A673 (cell line): ENCODE data around the gene ZNF277. TPM values are rescaled to one million over a fixed set of nuclear protein-coding genes. Genes with fewer than 3 reads are reported as not detected.
A peak's percentile ranks its signal among the peaks of the same experiment; 100 is the strongest.

Experiments used
- BruUV-seq: library from RNA; stranded (reverse); fragments of 400-500 nt; replicated peaks from 2 replicates; lab custom pipeline; 2021; lab: Mats Ljungman, UMichigan
- CTCF ChIA-PET: fragments of 300-600 bp; sonication (Branson Sonifier 250); formaldehyde crosslinking; loops from one replicate; lab custom pipeline; 2022; ENCODE audit warnings: antibody characterized with exemption; lab: Charles Lee
- POLR2A ChIA-PET: fragments of 300-600 bp; sonication (Branson Sonifier 250); formaldehyde crosslinking; loops from one replicate; lab custom pipeline; 2022; ENCODE audit warnings: antibody characterized with exemption; ENCODE audit not compliant: low non-redundant PET; lab: Charles Lee
- DNase-seq: peaks from one replicate; pipeline ENCODE4 v3.0.0-alpha.2; 2015; ENCODE audit warnings: low spot score
- H3K27ac ChIP-seq: fragments of 200-600 bp; sonication (generic); 2 replicates; pipeline ENCODE4 v1.5.1; 2016; ENCODE audit warnings: mixed run types, low read depth, mild to moderate bottlenecking, mixed read lengths, antibody characterized with exemption, low read length; ENCODE audit not compliant: poor library complexity, severe bottlenecking
- H3K27me3 ChIP-seq: fragments of 200-600 bp; sonication (generic); replicated peaks from 2 replicates; pipeline ENCODE4 v1.6.1; 2017; ENCODE audit warnings: mixed run types, low read depth, mild to moderate bottlenecking, mixed read lengths, antibody characterized with exemption, low read length; ENCODE audit not compliant: insufficient read depth, poor library complexity
- H3K36me3 ChIP-seq: fragments of 200-600 bp; sonication (generic); 2 replicates; pipeline ENCODE4 v1.6.1; 2016; ENCODE audit warnings: mixed run types, mild to moderate bottlenecking, mixed read lengths, antibody characterized with exemption, low read length; ENCODE audit not compliant: insufficient read depth, poor library complexity, severe bottlenecking
- H3K4me1 ChIP-seq: fragments of 200-600 bp; sonication (generic); 2 replicates; pipeline ENCODE4 v1.6.1; 2017; ENCODE audit warnings: mixed run types, mild to moderate bottlenecking, mixed read lengths, antibody characterized with exemption, low read length; ENCODE audit not compliant: insufficient read depth, poor library complexity, severe bottlenecking
- H3K4me3 ChIP-seq: fragments of 200-600 bp; sonication (generic); 2 replicates; pipeline ENCODE4 v1.5.1; 2016; ENCODE audit warnings: low read depth, mixed run types, mild to moderate bottlenecking, mixed read lengths, low read length; ENCODE audit not compliant: poor library complexity, severe bottlenecking
- H3K9me3 ChIP-seq: fragments of 200-600 bp; sonication (generic); 2 replicates; pipeline ENCODE4 v1.6.1; 2016; ENCODE audit warnings: mixed run types, low read depth, mild to moderate bottlenecking, mixed read lengths, antibody characterized with exemption, low read length; ENCODE audit not compliant: poor library complexity, severe bottlenecking
- EZH2 ChIP-seq: fragments of 200-600 bp; sonication (generic); IDR thresholded peaks from 2 replicates; pipeline ENCODE4 v1.6.1; 2017; ENCODE audit warnings: borderline replicate concordance, low read depth, mild to moderate bottlenecking, mixed read lengths, antibody characterized with exemption, low read length; ENCODE audit not compliant: poor library complexity, severe bottlenecking
- intact Hi-C: fragments of 100-400 bp; cut with micrococcal nuclease; formaldehyde crosslinking; loops from one replicate; pipeline ENCODE4 v1.10.0; 2022; ENCODE audit not compliant: unreplicated experiment
- total RNA-seq: library from RNA; stranded (reverse); gene quantifications from 2 replicates; pipeline ENCODE4 v1.2.3, GENCODE V29; 2021
- TF ChIP-seq, protein P1 (sequence below): fragments of 300-800, 200-600 bp; sonication (generic); conservative IDR thresholded peaks from 2 replicates; pipeline ENCODE4 v1.5.1; 2017; ENCODE audit warnings: low read depth, mild to moderate bottlenecking, antibody characterized with exemption, low read length, moderate library complexity, mixed read lengths

The ZNF277 gene
- total RNA-seq, 1 experiment from 2014 or later, result 17.7 TPM

- Histone ChIP-seq H3K27me3 (no peaks in the 10 kb centered on the region), H3K4me3 (no peak overlapping the region), H3K36me3 (no peaks in the 10 kb centered on the region), H3K27ac (no peak overlapping the region), H3K9me3 (no peaks in the 10 kb centered on the region), H3K4me1 (peaks cover 18% of the 10 kb centered on the region)
- intact Hi-C loops, result no loop called here
- BruUV-seq, result no TSS peak
- TF ChIP-seq, protein P1, sequence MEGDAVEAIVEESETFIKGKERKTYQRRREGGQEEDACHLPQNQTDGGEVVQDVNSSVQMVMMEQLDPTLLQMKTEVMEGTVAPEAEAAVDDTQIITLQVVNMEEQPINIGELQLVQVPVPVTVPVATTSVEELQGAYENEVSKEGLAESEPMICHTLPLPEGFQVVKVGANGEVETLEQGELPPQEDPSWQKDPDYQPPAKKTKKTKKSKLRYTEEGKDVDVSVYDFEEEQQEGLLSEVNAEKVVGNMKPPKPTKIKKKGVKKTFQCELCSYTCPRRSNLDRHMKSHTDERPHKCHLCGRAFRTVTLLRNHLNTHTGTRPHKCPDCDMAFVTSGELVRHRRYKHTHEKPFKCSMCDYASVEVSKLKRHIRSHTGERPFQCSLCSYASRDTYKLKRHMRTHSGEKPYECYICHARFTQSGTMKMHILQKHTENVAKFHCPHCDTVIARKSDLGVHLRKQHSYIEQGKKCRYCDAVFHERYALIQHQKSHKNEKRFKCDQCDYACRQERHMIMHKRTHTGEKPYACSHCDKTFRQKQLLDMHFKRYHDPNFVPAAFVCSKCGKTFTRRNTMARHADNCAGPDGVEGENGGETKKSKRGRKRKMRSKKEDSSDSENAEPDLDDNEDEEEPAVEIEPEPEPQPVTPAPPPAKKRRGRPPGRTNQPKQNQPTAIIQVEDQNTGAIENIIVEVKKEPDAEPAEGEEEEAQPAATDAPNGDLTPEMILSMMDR, result no peak
- no peak for TF ChIP-seq EZH2
- ChIA-PET CTCF (no interaction called here), POLR2A (no interaction called here)
- DNase-seq, result no peak
Measured at GRCh38 chr7:112300072-112300471, 93.6 kb downstream of the ZNF277 start.

DNA sequence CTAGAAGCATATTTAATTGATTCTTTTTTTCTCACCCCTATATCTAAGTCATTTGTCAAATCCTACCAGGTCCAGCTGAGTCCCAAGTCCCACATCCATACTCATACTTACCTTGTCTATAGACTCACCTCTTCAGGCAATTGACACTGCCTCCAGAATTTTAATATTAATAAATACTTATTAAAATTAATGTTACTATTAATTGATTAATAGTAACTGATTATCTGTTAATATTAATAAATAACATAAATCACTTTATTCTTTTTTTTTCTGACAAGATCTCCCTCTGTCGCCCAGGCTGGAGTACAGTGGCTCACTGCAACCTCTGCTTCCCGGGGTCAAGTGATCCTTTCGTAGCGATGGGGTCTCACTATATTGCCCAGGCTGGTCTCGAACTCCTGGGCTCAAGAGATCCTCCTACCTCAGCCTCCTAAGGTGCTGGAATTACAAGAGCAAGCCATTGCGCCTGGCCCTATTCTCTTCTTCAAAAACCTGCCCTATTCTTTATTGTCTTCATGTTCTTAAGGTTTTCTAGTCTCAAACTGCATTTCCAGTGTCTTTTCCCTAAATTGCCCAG is 94.4 kb downstream of the ZNF277 start:
- intact Hi-C loops, result no loop called here
- no peaks in the 10 kb centered on the region for H3K36me3 ChIP-seq
- no peaks in the 10 kb centered on the region for H3K27me3 ChIP-seq
- no peaks in the 10 kb centered on the region for H3K9me3 ChIP-seq
- no TSS peak for BruUV-seq
- TF ChIP-seq, protein P1, result no peak
- TF ChIP-seq EZH2, result no peak
- peaks cover 14% of the 10 kb centered on the region for H3K4me1 ChIP-seq
- H3K27ac ChIP-seq, result no peak overlapping the region
- no peak overlapping the region for H3K4me3 ChIP-seq
- DNase-seq, result no peak
- CTCF ChIA-PET, result no interaction called here
- POLR2A ChIA-PET, result no interaction called here

- TF ChIP-seq, protein P1, result no peak
- no peak for TF ChIP-seq EZH2
- POLR2A ChIA-PET, result no interaction called here
- DNase-seq, result peak; percentile 23
- no peak overlapping the region for H3K4me3 ChIP-seq
- no peak overlapping the region for H3K27ac ChIP-seq
- CTCF ChIA-PET, result no interaction called here
- H3K4me1 ChIP-seq, result peaks cover 5% of the 10 kb centered on the region
- BruUV-seq, result no TSS peak
- intact Hi-C loops, result no loop called here
- no peaks in the 10 kb centered on the region for H3K27me3 ChIP-seq
- H3K36me3 ChIP-seq, result no peaks in the 10 kb centered on the region
- H3K9me3 ChIP-seq, result no peaks in the 10 kb centered on the region
Measured at GRCh38 chr7:112302566-112302965, 96.1 kb downstream of the ZNF277 start.
